SK-N-SH (cell line): ENCODE data around the gene TSHZ2. TPM values are rescaled to one million over a fixed set of nuclear protein-coding genes. Genes with fewer than 3 reads are reported as not detected.

ENCODE experiments used
- CTCF ChIA-PET: fragments of 300-600, 350-600 bp; formaldehyde crosslinking; extraction: SDS; loops from one replicate; lab custom pipeline; 2021; lab: Yijun Ruan, JAX
- POLR2A ChIA-PET: fragments of 350-600 bp; sonication (Branson Sonifier 250); formaldehyde crosslinking; extraction: SDS; loops from one replicate; lab custom pipeline; 2020; ENCODE audit warnings: antibody characterized with exemption, inconsistent platforms; lab: Yijun Ruan, JAX
- DNase-seq: peaks from one replicate; pipeline ENCODE4 v3.0.0; 2012
- H2AFZ ChIP-seq: fragments of 200-600 bp; sonication (generic); 2 replicates; pipeline ENCODE4 v1.8.1; 2016; ENCODE audit warnings: antibody characterized with exemption, mild to moderate bottlenecking, low read depth
- H3F3A ChIP-seq: fragments of 200-600 bp; sonication (generic); replicated peaks from 2 replicates; pipeline ENCODE3; 2016; ENCODE audit warnings: antibody characterized with exemption, mild to moderate bottlenecking; ENCODE audit not compliant: insufficient read depth
- H3K27ac ChIP-seq, 2 experiments: fragments of 200-500 bp in 1 of 2; fragments of 200-600 bp in 1 of 2; sonication (Bioruptor generic) in 1 of 2; sonication (generic), shearing (Covaris generic) in 1 of 2; 2 replicates each; pipeline versions ENCODE4 v1.5.1 to v1.6.1; 2014 to 2016; ENCODE audit warnings: low read depth in 2 of 2, inconsistent platforms in 1 of 2, low read length in 1 of 2, mild to moderate bottlenecking in 1 of 2, mixed read lengths in 1 of 2
- H3K27me3 ChIP-seq: fragments of 200-600 bp; sonication (generic), shearing (Covaris generic); 2 replicates; pipeline ENCODE4 v1.6.1; 2016; ENCODE audit warnings: mixed run types; ENCODE audit not compliant: insufficient read depth
- H3K36me3 ChIP-seq, 2 experiments: fragments of 200-500 bp in 1 of 2; fragments of 200-600 bp in 1 of 2; sonication (Bioruptor generic) in 1 of 2; sonication (generic) in 1 of 2; replicated peaks in 1 of 2; 2 replicates each; pipeline versions ENCODE3 to v1.5.1; 2014 to 2016; ENCODE audit warnings: low read length in 1 of 2, mild to moderate bottlenecking in 1 of 2; ENCODE audit not compliant: insufficient read depth in 2 of 2, control insufficient read depth in 1 of 2
- H3K4me1 ChIP-seq, 2 experiments: fragments of 200-500 bp in 1 of 2; fragments of 200-600 bp in 1 of 2; sonication (Bioruptor generic) in 1 of 2; sonication (generic), shearing (Covaris generic) in 1 of 2; 2 replicates each; pipeline versions ENCODE4 v1.5.1 to v1.6.1; 2014 to 2016; ENCODE audit warnings: low read depth in 1 of 2, low read length in 1 of 2, mixed run types in 1 of 2; ENCODE audit not compliant: insufficient read depth in 2 of 2, control insufficient read depth in 1 of 2
- H3K4me2 ChIP-seq: fragments of 200-600 bp; sonication (generic), shearing (Covaris generic); 2 replicates; pipeline ENCODE4 v1.6.1; 2017; ENCODE audit warnings: mixed run types
- H3K4me3 ChIP-seq, 2 experiments: fragments of 200-500 bp in 1 of 2; fragments of 200-600 bp in 1 of 2; sonication (Bioruptor generic) in 1 of 2; sonication (generic), shearing (Covaris generic) in 1 of 2; 2 replicates each; pipeline versions ENCODE4 v1.5.1 to v1.8.1; 2014 to 2016; ENCODE audit warnings: low read depth in 2 of 2, inconsistent platforms in 1 of 2, low read length in 1 of 2, mild to moderate bottlenecking in 1 of 2, mixed read lengths in 1 of 2, moderate library complexity in 1 of 2
- H3K79me2 ChIP-seq: fragments of 200-600 bp; sonication (generic); 2 replicates; pipeline ENCODE4 v1.8.1; 2017; ENCODE audit warnings: mild to moderate bottlenecking; ENCODE audit not compliant: insufficient read depth
- H3K9ac ChIP-seq: fragments of 200-600 bp; sonication (generic); 2 replicates; pipeline ENCODE4 v1.6.1; 2017; ENCODE audit warnings: mixed run types
- H3K9me2 ChIP-seq: fragments of 200-600 bp; sonication (generic); 2 replicates; pipeline ENCODE4 v1.6.1; 2017; ENCODE audit warnings: mixed run types
- H3K9me3 ChIP-seq: fragments of 200-600 bp; sonication (generic); 2 replicates; pipeline ENCODE4 v1.6.1; 2017; ENCODE audit warnings: mixed run types, mild to moderate bottlenecking, moderate library complexity
- H4K20me1 ChIP-seq: fragments of 200-600 bp; sonication (generic); 2 replicates; pipeline ENCODE4 v1.6.1; 2017; ENCODE audit warnings: mild to moderate bottlenecking, mixed run types; ENCODE audit not compliant: insufficient read depth
- EP300 ChIP-seq, 2 experiments: IDR thresholded peaks; 2 replicates each; pipeline versions ENCODE4 v1.4.0 to v1.6.1; 2012; ENCODE audit warnings: borderline replicate concordance in 1 of 2, low read depth in 1 of 2, low read length in 1 of 2
- EZH2phosphoT487 ChIP-seq: fragments of 200-600 bp; sonication (generic); IDR thresholded peaks from 2 replicates; pipeline ENCODE4 v1.6.1; 2017; ENCODE audit warnings: low read depth, mixed run types, mild to moderate bottlenecking, antibody characterized with exemption, moderate library complexity, borderline replicate concordance
- GATA2 ChIP-seq: sonication (generic); formaldehyde crosslinking; IDR thresholded peaks from 2 replicates; pipeline ENCODE4 v1.5.0; 2020; ENCODE audit warnings: mild to moderate bottlenecking, missing genetic modification reagents
- MEF2A ChIP-seq: IDR thresholded peaks from 2 replicates; pipeline ENCODE4 v1.4.0; 2012; ENCODE audit warnings: low read depth, borderline replicate concordance
- POLR2AphosphoS5 ChIP-seq: IDR thresholded peaks from 2 replicates; pipeline ENCODE4 v1.6.1; 2012; ENCODE audit warnings: low read depth, low read length
- REST ChIP-seq: IDR thresholded peaks from 2 replicates; pipeline ENCODE4 v1.6.1; 2012; ENCODE audit warnings: mild to moderate bottlenecking, low read depth, low read length, moderate library complexity
- SMC3 ChIP-seq: IDR thresholded peaks from 2 replicates; pipeline ENCODE4 v1.6.1; 2012; ENCODE audit warnings: low read depth, low read length, improper control_type of control experiment
- TAF1 ChIP-seq: IDR thresholded peaks from 2 replicates; pipeline ENCODE4 v1.6.1; 2012; ENCODE audit warnings: low read depth, mild to moderate bottlenecking, low read length, moderate library complexity, borderline replicate concordance
- TEAD4 ChIP-seq: IDR thresholded peaks from 2 replicates; pipeline ENCODE4 v1.4.0; 2012; ENCODE audit warnings: mild to moderate bottlenecking, borderline replicate concordance; ENCODE audit not compliant: insufficient read depth
- WGBS: methylation state at CpG from one replicate; pipeline ENCODE4 v1.1.6; 2017; ENCODE audit warnings: low lambda C conversion rate; 5-methylcytosine and 5-hydroxymethylcytosine counted together
- polyA plus RNA-seq, 3 experiments: library from polyadenylated mRNA; depleted of rRNA; stranded (reverse); fragments of >200 nt; gene quantifications; 2 replicates each; pipeline ENCODE4 v1.2.3, GENCODE V29; 2012

Gene TSHZ2
- polyA plus RNA-seq, 1 of the 3 experiments (the other 2 are of a cell fraction) = 0.13 TPM

- no peaks in the 10 kb centered on the region for H3K27me3 ChIP-seq
- no peak overlapping the region for H3K9ac ChIP-seq
- no peaks in the 10 kb centered on the region for H3F3A ChIP-seq
- no peaks in the 10 kb centered on the region for H3K9me2 ChIP-seq
- no peak overlapping the region for H3K4me2 ChIP-seq
- ChIA-PET POLR2A (no interaction called here), CTCF (no interaction called here)
- no peak overlapping the region for H3K4me3 ChIP-seq
- H3K27ac ChIP-seq = no peak overlapping the region
- peaks cover 0 to 8% of the 10 kb centered on the region in 2 experiments; a peak in 3 of 4 replicates for H3K4me1 ChIP-seq
- whole genome bisulfite sequencing = 66% methylated on average over 5 of the region's 5 CpGs
- no peak overlapping the region for H2AFZ ChIP-seq
- H3K9me3 ChIP-seq = no peaks in the 10 kb centered on the region
- no peaks in the 10 kb centered on the region for H3K79me2 ChIP-seq
- TF ChIP-seq MEF2A = no peak
- TF ChIP-seq TAF1 = no peak
- TF ChIP-seq GATA2 (CRISPR knock-in tag) = no peak
- no peak for TF ChIP-seq EZH2phosphoT487
- no peak for TF ChIP-seq EP300 (IDR thresholded peaks at IDR 0.05; ENCODE audit: borderline replicate concordance in 1 of 2, low read depth in 1 of 2, low read length in 1 of 2)
- no peak for TF ChIP-seq TEAD4
- no peak for TF ChIP-seq SMC3
- TF ChIP-seq POLR2AphosphoS5 = no peak
- TF ChIP-seq, all 33 proteins: peak for 0
- Histone ChIP-seq H3K36me3 (no peaks in the 10 kb centered on the region), H4K20me1 (no peaks in the 10 kb centered on the region)
- no peak for DNase-seq
These were observed 517.4 kb downstream of the TSHZ2 start for GRCh38 chr20:53489528-53489927.

- Histone ChIP-seq H3K36me3 (no peaks in the 10 kb centered on the region), H3K4me1 (peaks cover 0 to 14% of the 10 kb centered on the region in 2 experiments; a peak in 3 of 4 replicates), H4K20me1 (no peaks in the 10 kb centered on the region), H3K4me3 (no peak overlapping the region), H3K27me3 (no peaks in the 10 kb centered on the region), H3K9me2 (no peaks in the 10 kb centered on the region), H3K9ac (no peak overlapping the region), H3K9me3 (no peaks in the 10 kb centered on the region), H3F3A (no peaks in the 10 kb centered on the region), H3K4me2 (no peak overlapping the region), H2AFZ (no peak overlapping the region), H3K27ac (no peak overlapping the region), H3K79me2 (no peaks in the 10 kb centered on the region)
- no peak for TF ChIP-seq REST
- POLR2A ChIA-PET = no interaction called here
- WGBS = 77% methylated on average over 3 of the region's 3 CpGs
- no peak for DNase-seq
- CTCF ChIA-PET = interaction anchor here (0.7 to 2.7 kb wide), 2 partner anchors 57 to 1182 kb away, joined by 3 to 7 read pairs; no protein-coding TSS in a partner anchor
These were observed 518.5 kb downstream of the TSHZ2 start for GRCh38 chr20:53490620-53491019.
